GM19099 (cell line): Measurements from ENCODE around the gene ZC3HAV1.

Experiments used
- POLR2A ChIP-seq: IDR thresholded peaks from 3 replicates; pipeline ENCODE4 v1.6.1; 2011; ENCODE audit warnings: low read depth; ENCODE audit not compliant: insufficient read length; ENCODE audit errors: extremely low read depth

ZC3HAV1 gene

GRCh38 chr7:139046143-139046542, 63.4 kb downstream of the ZC3HAV1 start:
- no peak for TF ChIP-seq POLR2A

- TF ChIP-seq POLR2A: no peak
These were observed 64.4 kb downstream of the ZC3HAV1 start for GRCh38 chr7:139044813-139045794.

GRCh38 chr7:139043823-139044812, 65.4 kb downstream of the ZC3HAV1 start:
- TF ChIP-seq POLR2A: no peak

- TF ChIP-seq POLR2A: no peak
These were observed 68.0 kb downstream of the ZC3HAV1 start for GRCh38 chr7:139041378-139042085.

GRCh38 chr7:139038691-139039090, 70.8 kb downstream of the ZC3HAV1 start:
- TF ChIP-seq POLR2A: no peak

GRCh38 chr7:139036901-139037300, 72.6 kb downstream of the ZC3HAV1 start:
- no peak for TF ChIP-seq POLR2A

GRCh38 chr7:139035586-139036353, 73.8 kb downstream of the ZC3HAV1 start, which contains the start of gene ZC3HAV1L:
TSS of gene ZC3HAV1L (minus strand) at chr7:139036042. CDS start at chr7:139036017, 25 bp downstream.
- TF ChIP-seq POLR2A: peak; percentile 66

- TF ChIP-seq POLR2A: no peak
These were observed 74.5 kb downstream of the ZC3HAV1 start for GRCh38 chr7:139034855-139035585.

GRCh38 chr7:139034336-139034735, 75.2 kb downstream of the ZC3HAV1 start:
- no peak for TF ChIP-seq POLR2A

- TF ChIP-seq POLR2A: no peak
These were observed 76.0 kb downstream of the ZC3HAV1 start for GRCh38 chr7:139033346-139034114.

GRCh38 chr7:139032473-139032872, 77.0 kb downstream of the ZC3HAV1 start:
- no peak for TF ChIP-seq POLR2A

- TF ChIP-seq POLR2A: no peak
These were observed 80.2 kb downstream of the ZC3HAV1 start for GRCh38 chr7:139029353-139029752.

GRCh38 chr7:139026551-139026950, 83.0 kb downstream of the ZC3HAV1 start:
- TF ChIP-seq POLR2A: no peak

GRCh38 chr7:139023076-139023475, 86.4 kb downstream of the ZC3HAV1 start:
- no peak for TF ChIP-seq POLR2A
